ENCODE measurements around the gene HYOU1.

Gene HYOU1

GRCh38 chr11:119027561-119028345, 29.3 kb downstream of the HYOU1 start:
- DNase-seq (ENCODE audit: low read depth): no peak
- TF ChIP-seq CTCF (IDR thresholded peaks at IDR 0.05; ENCODE audit: low read depth, low read length, missing control alignments): no peak
- in situ Hi-C loops (cut with HindIII; ENCODE audit: low sequenced_read_pairs): no loop called here
- H3K4me3 ChIP-seq (ENCODE audit: low read depth, low read length): no peak overlapping the region

GRCh38 chr11:119026970-119027369, 30.0 kb downstream of the HYOU1 start:
- no peak for DNase-seq (ENCODE audit: low read depth)
- in situ Hi-C loops (cut with HindIII; ENCODE audit: low sequenced_read_pairs): no loop called here
- no peak for TF ChIP-seq CTCF (IDR thresholded peaks at IDR 0.05; ENCODE audit: low read depth, low read length, missing control alignments)
- no peak overlapping the region for H3K4me3 ChIP-seq (ENCODE audit: low read depth, low read length)

- DNase-seq (ENCODE audit: low read depth): no peak
- in situ Hi-C loops (cut with HindIII; ENCODE audit: low sequenced_read_pairs): no loop called here
- no peak for TF ChIP-seq CTCF (IDR thresholded peaks at IDR 0.05; ENCODE audit: low read depth, low read length, missing control alignments)
- no peak overlapping the region for H3K4me3 ChIP-seq (ENCODE audit: low read depth, low read length)
Measured at GRCh38 chr11:119025978-119026766, 30.8 kb downstream of the HYOU1 start.

GRCh38 chr11:119025541-119025940, 31.5 kb downstream of the HYOU1 start:
- no peak overlapping the region for H3K4me3 ChIP-seq (ENCODE audit: low read depth, low read length)
- in situ Hi-C loops (cut with HindIII; ENCODE audit: low sequenced_read_pairs): no loop called here
- TF ChIP-seq CTCF (IDR thresholded peaks at IDR 0.05; ENCODE audit: low read depth, low read length, missing control alignments): no peak
- no peak for DNase-seq (ENCODE audit: low read depth)

- no peak for TF ChIP-seq CTCF (IDR thresholded peaks at IDR 0.05; ENCODE audit: low read depth, low read length, missing control alignments)
- no peak overlapping the region for H3K4me3 ChIP-seq (ENCODE audit: low read depth, low read length)
- no peak for DNase-seq (ENCODE audit: low read depth)
- in situ Hi-C loops (cut with HindIII; ENCODE audit: low sequenced_read_pairs): no loop called here
Measured at GRCh38 chr11:119025099-119025473, 31.9 kb downstream of the HYOU1 start.

- in situ Hi-C loops (cut with HindIII; ENCODE audit: low sequenced_read_pairs): no loop called here
- no peak overlapping the region for H3K4me3 ChIP-seq (ENCODE audit: low read depth, low read length)
- DNase-seq (ENCODE audit: low read depth): no peak
- TF ChIP-seq CTCF (IDR thresholded peaks at IDR 0.05; ENCODE audit: low read depth, low read length, missing control alignments): no peak
Measured at GRCh38 chr11:119024430-119025098, 32.4 kb downstream of the HYOU1 start.

All from astrocyte of the cerebellum (primary cell).